ENCODE results near the gene ADCY6. TPM values are rescaled to one million over a fixed set of nuclear protein-coding genes. Genes with fewer than 3 reads are reported as not detected.
"Not testable (repeated sequence)": the region's sequence is repeated elsewhere in the genome, so short reads cannot be mapped to it uniquely, and the experiment has no call there.

ADCY6 gene
- polyA plus RNA-seq, 1 donor (not counting 4 experiments of a cell fraction or from before 2014, with no cell fraction given), result 13.2 TPM

- no peaks in the 10 kb centered on the region for H4K20me1 ChIP-seq (ENCODE audit: control insufficient read depth, extremely low read depth, insufficient read depth, low read length)
- no peaks in the 10 kb centered on the region for H3K27me3 ChIP-seq (ENCODE audit: control insufficient read depth, extremely low read depth, insufficient read depth, low read length)
- no peak overlapping the region for H3K4me2 ChIP-seq (ENCODE audit: control insufficient read depth, extremely low read depth, insufficient read depth, low read depth, low read length)
- H3K27ac ChIP-seq (ENCODE audit: control insufficient read depth, insufficient read depth, low read length), result no peak overlapping the region
- no peak for FAIRE-seq
- H3K9ac ChIP-seq (ENCODE audit: control insufficient read depth, extremely low read depth, insufficient read depth, low read length), result no peak overlapping the region
- no peak overlapping the region for H2AFZ ChIP-seq (ENCODE audit: control insufficient read depth, low read length)
- no peaks in the 10 kb centered on the region for H3K4me1 ChIP-seq (ENCODE audit: control insufficient read depth, extremely low read depth, insufficient read depth, low read length)
- DNase-seq (ENCODE audit: low read depth, low spot score), result no peak
- no peaks in the 10 kb centered on the region for H3K9me1 ChIP-seq (ENCODE audit: control insufficient read depth, extremely low read depth, insufficient read depth, low read length)
- H3K4me3 ChIP-seq (ENCODE audit: control insufficient read depth in 2 of 3, extremely low read depth in 1 of 3, insufficient read depth in 2 of 3, low read depth in 1 of 3, low read length in 3 of 3), result no peak overlapping the region
- no peak for TF ChIP-seq EZH2 (IDR thresholded peaks at IDR 0.05; ENCODE audit: low read length)
- TF ChIP-seq CTCF (optimal IDR thresholded peaks at IDR 0.05 in 1 of 3, IDR thresholded peaks at IDR 0.05 in 1 of 3, conservative IDR thresholded peaks at IDR 0.05 in 1 of 3; ENCODE audit: extremely low read depth in 1 of 3, insufficient read depth in 2 of 3, low read length in 3 of 3), result no peak
- H3K9me3 ChIP-seq (ENCODE audit: control insufficient read depth, low read depth, low read length), result no peaks in the 10 kb centered on the region
- H3K79me2 ChIP-seq (ENCODE audit: control insufficient read depth, insufficient read depth, low read length), result no peaks in the 10 kb centered on the region
- no peaks in the 10 kb centered on the region for H3K36me3 ChIP-seq (ENCODE audit: control insufficient read depth in 2 of 2, extremely low read depth in 1 of 2, insufficient read depth in 2 of 2, low read length in 2 of 2)
- dilution Hi-C loops (cut with MboI; ENCODE audit: extremely low pct_ligation_motif_present, low sequenced_read_pairs), result no loop called here
Observed at GRCh38 chr12:48728807-48729206, 60.1 kb downstream of the ADCY6 start.

- H4K20me1 ChIP-seq (ENCODE audit: control insufficient read depth, extremely low read depth, insufficient read depth, low read length), result not testable (repeated sequence)
Observed at GRCh38 chr12:48720737-48721136, 68.2 kb downstream of the ADCY6 start.

GRCh38 chr12:48720171-48720570 is 68.7 kb downstream of the ADCY6 start:
- not testable (repeated sequence) for H3K9me1 ChIP-seq (ENCODE audit: control insufficient read depth, extremely low read depth, insufficient read depth, low read length); H3K36me3 ChIP-seq (ENCODE audit: control insufficient read depth in 2 of 2, extremely low read depth in 1 of 2, insufficient read depth in 2 of 2, low read length in 2 of 2)

More at GRCh38 chr12:48720737-48721136, 68.2 kb downstream of the ADCY6 start:
- DNase-seq (ENCODE audit: low read depth, low spot score); H3K27me3 ChIP-seq (ENCODE audit: control insufficient read depth, extremely low read depth, insufficient read depth, low read length); H3K9me1 ChIP-seq (ENCODE audit: control insufficient read depth, extremely low read depth, insufficient read depth, low read length); H3K27ac ChIP-seq (ENCODE audit: control insufficient read depth, insufficient read depth, low read length); H3K9me3 ChIP-seq (ENCODE audit: control insufficient read depth, low read depth, low read length); H3K36me3 ChIP-seq (ENCODE audit: control insufficient read depth in 2 of 2, extremely low read depth in 1 of 2, insufficient read depth in 2 of 2, low read length in 2 of 2); H3K79me2 ChIP-seq (ENCODE audit: control insufficient read depth, insufficient read depth, low read length); H3K4me3 ChIP-seq (ENCODE audit: control insufficient read depth in 2 of 3, extremely low read depth in 1 of 3, insufficient read depth in 2 of 3, low read depth in 1 of 3, low read length in 3 of 3); H3K4me1 ChIP-seq (ENCODE audit: control insufficient read depth, extremely low read depth, insufficient read depth, low read length); H2AFZ ChIP-seq (ENCODE audit: control insufficient read depth, low read length); H3K9ac ChIP-seq (ENCODE audit: control insufficient read depth, extremely low read depth, insufficient read depth, low read length); FAIRE-seq; dilution Hi-C loops (cut with MboI; ENCODE audit: extremely low pct_ligation_motif_present, low sequenced_read_pairs); H3K4me2 ChIP-seq (ENCODE audit: control insufficient read depth, extremely low read depth, insufficient read depth, low read depth, low read length): not testable (repeated sequence)

DNA sequence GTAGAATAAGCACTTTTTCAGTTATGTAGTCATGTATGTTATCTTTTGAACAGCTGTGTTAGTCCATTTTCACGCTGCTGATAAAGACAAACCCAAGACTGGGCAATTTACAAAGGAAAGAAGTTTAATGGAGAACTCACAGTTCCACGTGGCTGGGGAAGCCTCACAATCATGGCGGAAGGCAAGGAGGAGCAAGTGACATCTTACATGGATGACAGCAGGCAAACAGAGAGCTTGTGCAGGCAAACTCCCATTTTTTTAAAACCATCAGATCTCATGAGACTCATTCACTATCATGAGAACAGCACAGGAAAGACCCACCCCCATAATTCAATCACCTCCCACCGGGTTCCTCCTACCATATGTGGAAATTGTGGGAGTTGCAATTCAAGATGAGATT is 69.9 kb downstream of the ADCY6 start:
- FAIRE-seq, result not testable (repeated sequence)
- H3K79me2 ChIP-seq (ENCODE audit: control insufficient read depth, insufficient read depth, low read length), result peaks cover 25% of the 10 kb centered on the region

More at GRCh38 chr12:48720171-48720570, 68.7 kb downstream of the ADCY6 start:
- H4K20me1 ChIP-seq (ENCODE audit: control insufficient read depth, extremely low read depth, insufficient read depth, low read length); H3K4me1 ChIP-seq (ENCODE audit: control insufficient read depth, extremely low read depth, insufficient read depth, low read length); H3K4me2 ChIP-seq (ENCODE audit: control insufficient read depth, extremely low read depth, insufficient read depth, low read depth, low read length); FAIRE-seq; H3K9ac ChIP-seq (ENCODE audit: control insufficient read depth, extremely low read depth, insufficient read depth, low read length); H3K4me3 ChIP-seq (ENCODE audit: control insufficient read depth in 2 of 3, extremely low read depth in 1 of 3, insufficient read depth in 2 of 3, low read depth in 1 of 3, low read length in 3 of 3); dilution Hi-C loops (cut with MboI; ENCODE audit: extremely low pct_ligation_motif_present, low sequenced_read_pairs); H3K27ac ChIP-seq (ENCODE audit: control insufficient read depth, insufficient read depth, low read length); DNase-seq (ENCODE audit: low read depth, low spot score); H2AFZ ChIP-seq (ENCODE audit: control insufficient read depth, low read length); H3K27me3 ChIP-seq (ENCODE audit: control insufficient read depth, extremely low read depth, insufficient read depth, low read length); H3K9me3 ChIP-seq (ENCODE audit: control insufficient read depth, low read depth, low read length): not testable (repeated sequence)
- H3K79me2 ChIP-seq (ENCODE audit: control insufficient read depth, insufficient read depth, low read length), result peaks cover 14% of the 10 kb centered on the region

More for the DNA sequence above, 69.9 kb downstream of the ADCY6 start:
- H3K9me3 ChIP-seq (ENCODE audit: control insufficient read depth, low read depth, low read length); H3K36me3 ChIP-seq (ENCODE audit: control insufficient read depth in 2 of 2, extremely low read depth in 1 of 2, insufficient read depth in 2 of 2, low read length in 2 of 2); H3K27ac ChIP-seq (ENCODE audit: control insufficient read depth, insufficient read depth, low read length); H4K20me1 ChIP-seq (ENCODE audit: control insufficient read depth, extremely low read depth, insufficient read depth, low read length); H2AFZ ChIP-seq (ENCODE audit: control insufficient read depth, low read length); H3K4me3 ChIP-seq (ENCODE audit: control insufficient read depth in 2 of 3, extremely low read depth in 1 of 3, insufficient read depth in 2 of 3, low read depth in 1 of 3, low read length in 3 of 3); dilution Hi-C loops (cut with MboI; ENCODE audit: extremely low pct_ligation_motif_present, low sequenced_read_pairs); H3K27me3 ChIP-seq (ENCODE audit: control insufficient read depth, extremely low read depth, insufficient read depth, low read length); H3K4me2 ChIP-seq (ENCODE audit: control insufficient read depth, extremely low read depth, insufficient read depth, low read depth, low read length); H3K9me1 ChIP-seq (ENCODE audit: control insufficient read depth, extremely low read depth, insufficient read depth, low read length); H3K9ac ChIP-seq (ENCODE audit: control insufficient read depth, extremely low read depth, insufficient read depth, low read length); DNase-seq (ENCODE audit: low read depth, low spot score): not testable (repeated sequence)
- H3K4me1 ChIP-seq (ENCODE audit: control insufficient read depth, extremely low read depth, insufficient read depth, low read length), result peaks cover 16% of the 10 kb centered on the region

Data from keratinocyte (primary cell).